GM12891 (cell line): ENCODE data around the gene TLN1.

ENCODE experiments used
- DNase-seq: peaks from one replicate; pipeline ENCODE4 v3.0.0; 2011; ENCODE audit warnings: low spot score; ENCODE audit not compliant: insufficient read length
- FAIRE-seq: peaks from 2 replicates; lab custom pipeline; 2011; peaks lifted over from hg19 to GRCh38; lab: Jason Lieb, UNC
- PAX5 ChIP-seq: IDR thresholded peaks from 2 replicates; pipeline ENCODE4 v1.6.1; 2011; ENCODE audit warnings: low read length, moderate library complexity, mild to moderate bottlenecking; ENCODE audit not compliant: insufficient read depth, severe bottlenecking
- POLR2A ChIP-seq: IDR thresholded peaks from 2 replicates; pipeline ENCODE4 v1.6.1; 2011; ENCODE audit warnings: low read depth, low read length, control low read depth
- POLR2AphosphoS5 ChIP-seq: IDR thresholded peaks from 2 replicates; pipeline ENCODE4 v1.6.1; 2011; ENCODE audit warnings: low read depth, low read length, control low read depth
- POU2F2 ChIP-seq: IDR thresholded peaks from 2 replicates; pipeline ENCODE4 v1.6.1; 2011; ENCODE audit warnings: low read depth, mild to moderate bottlenecking, control low read depth, low read length, moderate library complexity
- SPI1 ChIP-seq: IDR thresholded peaks from 2 replicates; pipeline ENCODE4 v1.6.1; 2011; ENCODE audit warnings: low read depth, low read length, control low read depth
- TAF1 ChIP-seq: IDR thresholded peaks from 2 replicates; pipeline ENCODE4 v1.6.1; 2011; ENCODE audit warnings: low read depth, low read length, control low read depth

The TLN1 gene

DNA sequence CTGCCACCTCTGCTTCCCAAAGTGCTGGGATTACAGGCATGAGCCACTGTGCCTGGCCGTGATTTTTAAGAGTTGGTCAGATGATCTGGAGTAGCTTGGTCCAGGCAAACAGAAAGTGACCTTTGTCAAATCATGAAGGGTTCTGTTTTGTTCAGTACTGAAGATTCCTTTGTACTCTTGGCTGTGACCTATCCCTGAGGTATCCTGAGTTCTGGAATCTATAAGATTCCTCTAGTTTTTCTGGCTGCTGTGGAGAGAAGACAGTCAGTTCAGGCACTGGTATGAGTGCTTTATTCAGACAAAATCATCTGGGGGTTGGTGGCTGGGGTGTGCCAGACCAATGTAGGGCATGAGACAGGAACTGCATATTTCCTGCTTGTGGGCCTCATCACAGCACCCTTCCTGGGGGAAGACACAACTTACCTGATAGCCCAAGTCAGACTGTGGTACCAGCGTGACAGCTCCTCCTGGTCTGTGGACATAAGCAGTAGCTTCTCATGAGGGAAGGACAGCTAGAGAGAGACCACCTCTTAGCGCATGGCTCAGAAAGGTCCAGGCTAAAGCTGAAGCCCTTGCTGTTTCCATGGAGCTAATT lies 70.1 kb downstream of the TLN1 start:
- TF ChIP-seq TAF1 = no peak
- TF ChIP-seq POU2F2 = no peak
- TF ChIP-seq POLR2A = no peak
- TF ChIP-seq POLR2AphosphoS5 = no peak
- TF ChIP-seq PAX5 = no peak
- TF ChIP-seq SPI1 = no peak
- FAIRE-seq (no peak), DNase-seq (no peak)

DNA sequence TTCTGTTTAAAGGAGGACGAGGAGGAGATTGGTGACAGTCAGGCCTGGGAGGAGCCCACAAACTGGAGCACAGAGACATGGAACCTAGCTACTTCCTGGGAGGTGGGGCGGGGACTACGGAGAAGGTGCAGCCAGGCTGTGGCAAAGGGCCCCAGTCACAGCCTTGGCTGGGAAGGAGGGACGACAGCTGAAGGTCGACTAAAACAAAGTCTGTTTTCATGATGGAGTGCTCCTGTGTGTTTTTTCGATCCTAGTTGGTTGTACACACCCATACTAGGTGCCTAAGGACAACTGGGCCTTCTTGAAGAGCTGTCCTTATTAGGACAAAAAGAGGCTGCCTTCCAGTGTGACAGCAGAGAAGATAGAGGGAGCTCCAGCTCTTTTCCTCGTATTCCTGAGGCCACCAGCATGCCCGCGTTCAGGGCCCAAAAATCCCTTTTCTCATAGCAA lies 71.0 kb downstream of the TLN1 start:
- FAIRE-seq (no peak), DNase-seq (no peak)
- TF ChIP-seq POU2F2 (no peak), SPI1 (no peak)

DNA sequence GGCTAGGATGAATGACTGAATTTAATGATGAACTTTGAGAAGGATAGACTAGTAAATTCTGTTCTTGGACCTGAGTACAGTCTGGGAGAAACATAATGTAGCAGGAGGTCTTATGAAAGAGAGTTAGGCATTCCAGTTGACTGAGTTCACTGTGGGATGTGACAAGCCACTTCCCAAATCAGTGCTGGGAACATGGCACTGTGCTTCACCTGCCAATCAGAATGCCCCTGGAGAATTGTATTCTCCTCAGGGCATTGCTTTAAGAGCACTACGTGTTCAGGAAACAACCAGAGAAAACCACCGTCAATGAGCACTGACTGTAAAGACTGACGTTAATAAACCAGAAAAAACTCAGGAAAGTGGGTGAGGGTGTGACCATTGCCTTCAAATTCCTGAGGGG lies 72.7 kb downstream of the TLN1 start:
- DNase-seq = no peak
- TF ChIP-seq POLR2AphosphoS5 = no peak
- TF ChIP-seq SPI1 = no peak
- no peak for TF ChIP-seq POLR2A
- TF ChIP-seq TAF1 = no peak
- TF ChIP-seq PAX5 = no peak
- no peak for TF ChIP-seq POU2F2
- peak; percentile 35 for FAIRE-seq

DNA sequence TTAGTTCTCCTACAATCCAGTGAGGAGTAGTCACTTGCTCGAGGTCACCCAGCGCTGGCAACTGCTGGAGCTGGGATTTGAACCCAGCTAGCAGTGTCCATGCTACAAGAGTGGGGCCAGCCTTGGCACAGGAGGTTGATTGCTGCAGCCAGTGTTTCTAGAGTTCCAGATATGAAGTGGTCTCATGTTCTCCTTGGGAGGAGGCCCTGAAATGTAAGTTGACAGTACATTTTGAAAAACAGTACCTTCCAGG lies 73.1 kb downstream of the TLN1 start:
- FAIRE-seq (no peak), DNase-seq (no peak)
- TF ChIP-seq POLR2A (no peak), TAF1 (no peak), SPI1 (no peak), PAX5 (no peak), POU2F2 (no peak), POLR2AphosphoS5 (no peak)

DNA sequence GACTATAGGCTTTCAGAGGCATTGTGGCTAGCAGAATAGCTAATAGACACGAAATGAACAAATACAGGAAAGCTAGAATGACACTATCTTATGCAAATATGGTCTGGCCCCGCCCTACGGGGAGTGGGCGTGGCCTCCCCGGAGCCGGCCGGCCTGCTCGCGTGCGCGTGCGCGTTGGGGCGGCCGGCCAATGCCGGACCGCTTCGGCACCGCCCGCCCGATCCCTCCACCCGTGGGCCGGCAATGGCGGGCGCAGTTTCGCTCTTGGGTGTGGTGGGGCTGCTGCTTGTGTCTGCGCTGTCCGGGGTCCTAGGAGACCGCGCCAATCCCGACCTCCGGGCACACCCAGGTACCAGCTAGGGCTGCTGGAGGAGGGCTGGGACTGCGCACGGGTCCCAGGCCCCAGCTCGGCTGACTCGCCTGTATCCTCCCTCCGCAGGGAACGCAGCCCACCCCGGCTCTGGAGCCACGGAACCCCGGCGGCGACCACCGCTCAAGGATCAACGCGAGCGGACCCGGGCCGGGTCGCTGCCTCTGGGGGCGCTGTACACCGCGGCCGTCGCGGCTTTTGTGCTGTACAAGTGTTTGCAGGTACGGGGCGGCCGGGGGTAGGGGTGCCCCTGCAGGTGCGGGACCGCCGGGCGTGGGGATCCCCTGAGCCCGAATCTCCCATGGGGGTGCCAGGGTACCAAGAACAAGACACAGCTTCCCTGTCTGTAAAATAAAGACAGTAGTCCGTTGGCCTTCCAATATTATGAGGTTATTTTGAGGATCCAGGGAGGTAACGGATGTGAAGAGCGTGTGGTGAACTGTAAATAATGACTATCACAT lies 73.6 kb downstream of the TLN1 start, which contains the start of gene CCDC107:
CCDC107 (plus strand) TSS at position 156 of the 831 bp plus-strand sequence; CDS start at position 244, 88 bp downstream.
- DNase-seq = peak; percentile 88

DNA sequence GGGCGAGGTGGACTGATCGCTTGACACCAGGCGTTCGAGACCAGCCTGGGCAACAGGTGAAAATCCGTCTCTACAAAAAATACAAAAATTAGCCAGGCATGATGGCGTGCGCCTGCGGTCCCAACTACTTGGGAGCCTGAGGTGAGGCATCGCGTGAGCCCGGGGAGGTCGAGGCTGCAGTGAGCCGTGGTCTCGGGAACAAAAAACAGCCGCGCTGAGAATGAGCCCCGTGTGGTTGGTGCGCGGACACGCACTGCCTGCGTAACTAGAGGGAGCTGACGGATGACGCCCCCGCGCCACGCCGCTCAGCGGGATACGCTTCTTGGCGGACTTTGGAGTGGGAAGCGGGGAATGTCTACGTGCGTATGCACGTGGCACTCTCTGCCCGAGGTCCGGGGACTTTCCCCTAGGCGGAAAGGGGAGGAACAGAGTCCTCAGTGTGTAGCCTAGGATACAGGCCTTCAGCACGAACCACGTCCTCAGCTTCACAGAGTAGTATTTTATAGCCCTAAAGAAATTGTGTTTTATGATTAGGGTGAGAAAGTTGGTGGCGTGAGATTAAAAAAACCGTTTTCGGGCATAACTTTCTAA lies 74.4 kb downstream of the TLN1 start, which contains the start of gene RMRP:
RMRP (minus strand) TSS at position 474 of the 591 bp plus-strand sequence.
- peak; percentile 84 for DNase-seq
- peak; percentile 70 for TF ChIP-seq SPI1
- no peak for TF ChIP-seq PAX5
- FAIRE-seq = no peak

More for the DNA sequence above, 73.6 kb downstream of the TLN1 start, which contains the start of gene CCDC107:
- FAIRE-seq = peak; percentile 97
- peak; percentile 94 for TF ChIP-seq POU2F2
- TF ChIP-seq PAX5 = no peak
- TF ChIP-seq POLR2AphosphoS5 = no peak
- TF ChIP-seq POLR2A = peak; percentile 75
- 0 out of 2 replicates have a peak, but pooled peaks have one; percentile 25 for TF ChIP-seq TAF1
- no peak for TF ChIP-seq SPI1

DNA sequence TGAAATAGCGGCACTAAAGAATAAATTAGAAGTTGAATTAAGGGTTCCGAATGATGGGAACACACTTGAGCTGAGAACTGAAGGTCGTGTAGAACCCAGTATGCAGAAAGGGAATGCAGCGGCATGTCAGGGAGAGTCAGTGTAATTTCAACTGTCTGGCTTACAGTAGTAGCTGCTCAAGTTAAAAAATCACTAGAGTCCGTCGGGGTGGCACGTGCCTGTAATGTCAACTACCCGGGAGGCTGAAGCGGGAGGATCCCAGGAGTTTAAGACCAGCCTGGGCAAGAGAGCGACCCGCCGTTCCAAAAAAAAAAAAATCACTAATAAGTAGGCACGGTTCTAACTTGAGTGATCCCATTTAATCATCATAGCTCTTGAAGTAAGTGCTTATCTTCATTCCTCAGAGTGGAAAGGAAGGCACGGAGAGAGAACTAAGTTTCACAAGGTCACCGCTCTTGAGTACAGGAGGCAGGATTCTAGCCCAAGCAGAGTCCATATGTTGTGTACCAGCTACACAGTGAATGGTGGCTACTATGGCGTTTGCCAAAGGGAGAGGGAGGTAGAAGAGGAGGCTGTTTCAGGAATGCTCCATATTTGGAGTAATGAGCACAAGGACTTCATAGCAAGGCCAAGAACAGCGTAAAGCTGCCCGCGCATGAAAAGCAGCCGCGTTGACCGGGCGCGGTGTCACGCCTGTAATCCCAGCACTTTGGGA lies 75.0 kb downstream of the TLN1 start:
- TF ChIP-seq PAX5 = no peak
- no peak for TF ChIP-seq POLR2A
- TF ChIP-seq SPI1 = no peak
- TF ChIP-seq TAF1 = no peak
- no peak for TF ChIP-seq POLR2AphosphoS5
- no peak for TF ChIP-seq POU2F2
- DNase-seq (no peak), FAIRE-seq (no peak)

DNA sequence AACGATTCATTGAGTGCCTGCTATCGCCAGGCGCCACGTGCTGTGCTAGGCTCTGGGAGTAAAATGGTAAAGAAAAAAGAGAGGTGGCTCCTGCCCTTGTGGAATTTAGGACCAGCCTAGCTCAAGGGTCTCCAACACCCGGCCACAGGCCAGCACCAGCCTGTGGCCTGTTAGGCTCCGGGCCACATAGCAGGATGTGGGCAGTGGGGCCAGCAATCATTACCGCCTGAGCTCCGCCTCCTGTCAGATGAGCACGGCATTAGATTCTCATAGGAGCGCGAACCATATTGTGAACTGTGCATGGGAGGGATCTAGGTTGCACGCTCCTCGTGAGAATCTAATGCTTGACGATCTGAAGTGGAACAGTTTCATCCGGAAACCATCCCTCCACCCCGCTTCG lies 75.6 kb downstream of the TLN1 start:
- TF ChIP-seq TAF1 (no peak), SPI1 (no peak), POLR2AphosphoS5 (no peak), POLR2A (no peak), POU2F2 (no peak), PAX5 (no peak)
- no peak for FAIRE-seq
- DNase-seq = no peak

DNA sequence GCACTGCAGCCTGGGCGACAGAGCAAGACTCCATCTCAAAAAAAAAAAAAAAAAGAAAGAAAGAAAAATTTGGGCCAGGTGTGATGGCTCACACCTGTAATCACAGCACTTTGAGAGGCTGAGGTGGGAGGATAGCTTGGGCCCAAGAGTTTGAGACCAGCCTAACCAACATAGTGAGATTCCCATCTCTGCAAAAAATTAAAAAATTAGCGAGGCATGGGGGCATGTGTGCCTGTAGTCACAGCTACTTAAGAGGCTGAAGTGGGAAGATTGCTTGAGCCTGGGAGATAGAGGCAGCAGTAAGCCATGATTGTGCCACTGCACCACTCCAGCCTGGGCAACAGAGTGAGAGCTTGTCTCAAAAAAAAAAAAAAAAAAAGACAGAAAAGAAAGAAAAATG lies 78.4 kb downstream of the TLN1 start:
- DNase-seq (no peak), FAIRE-seq (no peak)
- TF ChIP-seq POLR2A = no peak
- no peak for TF ChIP-seq TAF1
- no peak for TF ChIP-seq SPI1

DNA sequence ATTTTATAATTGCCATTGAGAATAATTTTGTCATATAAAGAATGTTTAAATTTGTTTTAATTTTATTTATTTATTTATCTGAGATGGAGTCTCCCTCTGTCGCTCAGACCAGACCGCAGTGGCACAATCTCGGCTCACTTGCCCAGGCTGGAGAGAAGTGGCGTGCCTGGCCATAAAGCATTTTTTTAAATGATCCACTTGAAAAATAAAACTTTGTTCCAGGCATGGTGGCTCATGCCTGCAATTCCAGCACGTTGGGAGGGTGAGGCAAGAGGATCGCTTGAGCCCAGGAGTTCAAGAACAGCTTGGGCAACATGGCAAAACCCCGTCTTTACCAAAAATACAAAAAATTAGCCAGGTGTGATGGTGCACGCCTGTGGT lies 79.2 kb downstream of the TLN1 start:
- no peak for TF ChIP-seq PAX5
- no peak for TF ChIP-seq TAF1
- TF ChIP-seq POLR2A = no peak
- no peak for TF ChIP-seq POU2F2
- no peak for TF ChIP-seq POLR2AphosphoS5
- no peak for TF ChIP-seq SPI1
- DNase-seq (no peak), FAIRE-seq (no peak)
